Measurements from ENCODE around the gene CSRP1. TPM values are rescaled to one million over a fixed set of nuclear protein-coding genes. Genes with fewer than 3 reads are reported as not detected.
A peak's percentile ranks its signal among the peaks of the same experiment; 100 is the strongest.

Gene CSRP1
- total RNA-seq, 4 donors from 2014 or later, result 913 to 2,516 (median 1,349) TPM

GRCh38 chr1:201482755-201483154, 24.2 kb downstream of the CSRP1 start:
- peaks cover 6 to 22% of the 10 kb centered on the region in 2 donors for H3K4me1 ChIP-seq
- no peaks in the 10 kb centered on the region for H3K27me3 ChIP-seq
- H3K9me3 ChIP-seq, result no peaks in the 10 kb centered on the region
- H3K27ac ChIP-seq, result peak overlapping the region; percentile 71 to 97
- intact Hi-C loops (cut with DNase I; ENCODE audit: low total_unique reads), result loop anchor here (2.0 kb wide), 1 partner anchor 30 kb away; no protein-coding TSS in a partner anchor
- DNase-seq, result peak in 1 of 2 donors; percentile 25
- no peak overlapping the region for H3K4me3 ChIP-seq
- H3K36me3 ChIP-seq, result no peaks in the 10 kb centered on the region
- TF ChIP-seq CTCF (IDR thresholded peaks at IDR 0.05), result no peak
- no peak for TF ChIP-seq POLR2A (IDR thresholded peaks at IDR 0.05)

GRCh38 chr1:201481761-201482493, 25.0 kb downstream of the CSRP1 start:
- TF ChIP-seq CTCF (IDR thresholded peaks at IDR 0.05) (peak; percentile 90 to 98 (median 98)), POLR2A (IDR thresholded peaks at IDR 0.05) (peak in 1 of 2 donors; percentile 25)
- Histone ChIP-seq H3K4me1 (peaks cover 6 to 15% of the 10 kb centered on the region in 2 donors), H3K27me3 (no peaks in the 10 kb centered on the region), H3K27ac (peak overlapping the region; percentile 71 to 97), H3K9me3 (no peaks in the 10 kb centered on the region), H3K36me3 (no peaks in the 10 kb centered on the region), H3K4me3 (peak overlapping the region; percentile 4 to 18)
- peak; percentile 91 to 93 for DNase-seq
- intact Hi-C loops (cut with DNase I; ENCODE audit: low total_unique reads), result loop anchor here (2.0 kb wide), 1 partner anchor 31 kb away; no protein-coding TSS in a partner anchor

- Histone ChIP-seq H3K4me3 (peak overlapping the region; percentile 4 to 18), H3K27me3 (no peaks in the 10 kb centered on the region), H3K4me1 (peaks cover 6 to 15% of the 10 kb centered on the region in 2 donors), H3K9me3 (no peaks in the 10 kb centered on the region), H3K27ac (peak overlapping the region; percentile 71 to 97), H3K36me3 (no peaks in the 10 kb centered on the region)
- DNase-seq, result no peak
- no peak for TF ChIP-seq POLR2A (IDR thresholded peaks at IDR 0.05)
- no peak for TF ChIP-seq CTCF (IDR thresholded peaks at IDR 0.05)
- intact Hi-C loops (cut with DNase I; ENCODE audit: low total_unique reads), result no loop called here
These were observed 25.9 kb downstream of the CSRP1 start for GRCh38 chr1:201481004-201481380.

- peaks cover 6 to 15% of the 10 kb centered on the region in 2 donors for H3K4me1 ChIP-seq
- H3K27ac ChIP-seq, result peak overlapping the region; percentile 71 to 97
- no peaks in the 10 kb centered on the region for H3K27me3 ChIP-seq
- TF ChIP-seq POLR2A (IDR thresholded peaks at IDR 0.05) (peak; percentile 38 to 44), CTCF (IDR thresholded peaks at IDR 0.05) (peak in 2 of 4 experiments; percentile 6 to 9)
- intact Hi-C loops (cut with DNase I; ENCODE audit: low total_unique reads), result no loop called here
- H3K36me3 ChIP-seq, result no peaks in the 10 kb centered on the region
- peak; percentile 85 to 90 for DNase-seq
- no peaks in the 10 kb centered on the region for H3K9me3 ChIP-seq
- H3K4me3 ChIP-seq, result peak overlapping the region; percentile 4 to 18
These were observed 26.5 kb downstream of the CSRP1 start for GRCh38 chr1:201480231-201481003.
